GM21786 (cell line): ENCODE data around the gene ASB18.

Source experiments
- ATAC-seq: cut with Tn5 transposase; IDR thresholded peaks from one replicate; pipeline ENCODE4 v1.9.1; 2021; ENCODE audit not compliant: unreplicated experiment

ASB18 gene

DNA sequence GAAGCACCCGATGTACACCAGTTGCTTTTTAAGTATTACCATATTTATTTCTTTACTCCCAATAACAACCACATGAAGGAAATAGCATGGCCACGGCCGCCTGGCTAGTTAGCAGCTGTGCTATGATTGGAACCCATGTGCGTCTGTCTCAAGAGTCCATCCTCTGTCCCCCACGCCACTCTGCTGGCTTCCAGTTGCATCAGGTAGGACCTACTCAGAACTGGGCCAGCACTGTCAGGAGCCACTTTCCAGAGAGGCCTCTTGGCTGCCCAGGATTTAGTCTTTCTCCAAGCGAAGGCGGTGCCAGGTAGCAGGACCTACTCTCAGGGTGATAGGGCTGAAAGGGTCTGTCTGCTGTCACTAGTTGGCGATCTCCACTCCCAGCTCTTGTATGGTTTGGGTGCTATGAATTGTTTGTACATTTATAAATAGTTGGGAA is 22.1 kb downstream of the ASB18 start:
- no peak for ATAC-seq

GRCh38 chr2:236241181-236242056 is 22.8 kb downstream of the ASB18 start:
- ATAC-seq, result no peak

GRCh38 chr2:236240228-236240990 is 23.8 kb downstream of the ASB18 start:
- ATAC-seq, result no peak

GRCh38 chr2:236239276-236240065 is 24.7 kb downstream of the ASB18 start:
- ATAC-seq, result no peak

- ATAC-seq, result no peak
Measured at GRCh38 chr2:236238751-236239150, 25.5 kb downstream of the ASB18 start.

- no peak for ATAC-seq
Measured at GRCh38 chr2:236237468-236238190, 26.6 kb downstream of the ASB18 start.

GRCh38 chr2:236236559-236237452 is 27.4 kb downstream of the ASB18 start:
- no peak for ATAC-seq

- ATAC-seq, result no peak
Measured at GRCh38 chr2:236229186-236229585, 35.0 kb downstream of the ASB18 start.

DNA sequence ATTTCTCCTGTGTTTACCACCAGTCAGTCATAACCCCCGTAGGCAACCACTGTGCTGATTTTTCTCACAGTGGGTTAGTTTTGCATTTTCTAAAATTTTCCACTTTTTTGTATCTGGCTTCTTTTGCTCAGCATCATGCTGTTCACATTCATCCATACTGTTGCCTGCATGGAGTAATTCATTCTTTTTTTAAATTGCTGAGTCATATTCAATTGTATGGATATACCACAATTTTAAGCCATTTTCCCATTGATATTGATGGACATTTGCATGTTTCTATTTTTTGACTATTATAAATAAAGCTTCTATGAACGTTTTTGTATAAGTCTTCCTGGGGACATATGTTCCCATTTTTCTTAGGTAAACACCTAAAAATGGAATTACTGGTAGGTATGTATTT is 40.5 kb downstream of the ASB18 start:
- no peak for ATAC-seq

DNA sequence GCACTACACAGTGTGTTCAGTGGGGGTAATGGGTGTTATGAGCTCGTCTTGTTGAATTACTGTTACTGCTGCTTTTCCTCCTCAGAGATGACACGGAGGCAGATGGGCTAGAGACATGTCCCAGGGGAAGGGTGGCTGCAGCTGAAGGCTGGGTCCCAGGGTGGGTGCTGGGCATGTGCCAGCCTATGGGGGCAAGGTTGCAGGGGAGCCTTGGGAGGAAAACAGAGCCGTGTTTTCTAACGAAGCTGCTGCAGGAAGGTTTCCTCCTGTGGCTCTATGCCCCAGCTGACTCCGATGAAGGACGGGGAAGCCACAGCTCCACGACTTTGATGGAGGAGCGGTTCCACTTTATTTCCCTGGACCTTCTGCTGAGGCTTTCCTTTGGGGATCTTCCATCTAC is 42.4 kb downstream of the ASB18 start:
- no peak for ATAC-seq

GRCh38 chr2:236219411-236219810 is 44.8 kb downstream of the ASB18 start:
- ATAC-seq, result no peak

- no peak for ATAC-seq
Measured at GRCh38 chr2:236217926-236218325, 46.3 kb downstream of the ASB18 start.

GRCh38 chr2:236216711-236217110 is 47.5 kb downstream of the ASB18 start:
- no peak for ATAC-seq

DNA sequence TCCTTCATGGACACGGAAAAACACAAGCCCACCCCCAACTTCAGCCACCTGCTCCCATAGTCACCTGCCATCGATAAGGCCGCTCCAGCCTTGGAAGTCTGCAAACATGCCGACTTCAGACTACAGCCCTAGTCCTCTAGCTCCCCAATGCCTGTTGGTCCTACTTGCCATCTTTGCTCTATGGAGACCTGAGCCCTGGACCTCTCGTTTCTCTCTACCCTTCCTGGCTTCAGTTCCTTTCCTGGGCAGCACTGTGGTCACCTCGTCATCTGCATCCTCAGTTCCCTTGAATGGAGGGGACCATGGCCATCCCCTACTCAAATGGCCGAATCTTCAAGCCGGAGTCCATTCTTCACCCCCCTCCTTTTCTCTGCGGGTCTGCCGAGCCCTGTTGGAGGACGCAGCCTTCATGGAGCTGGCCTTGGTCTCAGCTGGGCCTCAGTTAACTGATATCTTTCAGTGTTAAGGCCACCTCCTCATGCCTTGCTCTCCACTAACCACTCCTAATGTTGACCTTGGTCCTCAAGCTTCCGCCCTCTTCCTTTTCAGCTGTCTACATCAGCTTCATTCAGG is 48.4 kb downstream of the ASB18 start:
- no peak for ATAC-seq

DNA sequence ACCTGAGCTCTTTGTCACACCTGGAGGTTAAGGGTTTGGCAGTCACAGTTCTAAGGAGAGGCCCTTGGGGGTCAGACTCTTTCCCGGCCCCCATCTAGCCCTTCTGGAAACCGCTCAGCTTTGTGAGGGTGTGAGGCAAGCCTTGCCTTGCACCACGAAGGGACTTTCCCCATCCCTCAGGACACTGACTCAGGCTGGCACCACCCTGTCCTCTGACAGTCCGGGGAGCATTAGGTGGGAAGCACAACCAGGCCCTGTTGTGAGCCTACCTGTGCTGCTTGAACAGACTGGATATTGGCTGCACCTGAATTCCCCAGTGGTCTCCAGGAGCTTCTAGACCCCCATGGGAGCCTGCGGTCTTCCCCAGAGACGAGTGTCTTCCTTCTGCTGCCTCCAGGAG is 49.0 kb downstream of the ASB18 start:
- ATAC-seq, result no peak

DNA sequence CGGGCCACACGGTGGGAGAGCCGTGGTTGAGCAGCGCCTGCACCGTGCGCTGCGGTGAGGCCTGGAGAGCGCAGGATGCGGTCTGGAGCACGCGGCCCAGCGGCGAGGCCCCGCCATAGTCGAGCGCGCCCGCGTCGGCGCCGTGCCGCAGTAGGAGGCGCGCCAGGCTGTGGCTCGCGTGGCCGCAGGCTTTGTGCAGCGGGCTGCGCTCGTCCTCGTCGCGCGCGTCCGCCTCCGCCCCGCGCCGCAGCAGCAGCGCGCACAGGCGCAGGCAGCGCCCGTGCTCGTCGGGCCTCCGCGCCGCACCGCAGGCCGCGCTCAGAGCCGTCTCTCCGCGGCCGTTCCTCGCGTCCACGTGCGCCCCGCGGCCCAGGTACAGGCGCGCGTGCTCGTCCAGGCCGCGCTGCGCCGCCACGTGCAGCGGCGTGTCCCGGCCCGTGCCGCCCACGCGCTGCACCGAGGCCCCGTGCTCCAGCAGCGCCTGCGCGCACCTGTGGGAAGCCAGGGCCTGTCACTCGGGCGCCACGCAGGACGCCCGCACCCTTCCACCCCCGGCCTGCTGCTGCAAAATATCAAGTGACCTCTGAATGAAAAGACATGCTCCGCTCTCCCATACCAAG is 49.7 kb downstream of the ASB18 start:
- no peak for ATAC-seq

DNA sequence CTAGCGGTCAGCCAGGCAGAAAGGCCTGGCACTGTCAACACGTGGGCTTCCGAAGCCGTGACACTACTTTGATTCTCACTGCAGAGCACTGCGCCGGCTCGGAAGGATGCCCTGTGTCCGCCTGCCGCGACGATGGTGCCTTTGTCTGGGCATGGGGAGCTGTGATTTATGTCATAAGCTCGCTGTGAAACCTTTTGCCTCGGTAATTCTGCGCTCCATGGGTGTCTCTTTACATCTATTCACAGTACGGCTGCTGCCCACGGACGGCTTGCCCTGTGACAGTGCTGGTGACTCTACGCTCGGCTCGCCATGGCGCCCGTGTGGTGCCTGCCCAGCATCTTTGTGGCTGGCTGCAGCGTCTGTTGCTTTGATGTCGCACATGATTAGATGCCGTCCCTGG is 52.9 kb downstream of the ASB18 start:
- ATAC-seq, result no peak

- no peak for ATAC-seq
Measured at GRCh38 chr2:236210536-236210935, 53.7 kb downstream of the ASB18 start.

GRCh38 chr2:236209996-236210395 is 54.2 kb downstream of the ASB18 start:
- ATAC-seq, result no peak
